Uterus (tissue), 2 donors: ENCODE results near the gene PARD3.

Experiments used
- POLR2A ChIP-seq, 2 donors: fragments of 450-650 bp; IDR thresholded peaks; one replicate each; pipeline ENCODE4 v1.6.1; 2016; ENCODE audit warnings: antibody characterized with exemption in 2 of 2, mild to moderate bottlenecking in 1 of 2, moderate library complexity in 1 of 2
- TF ChIP-seq, protein P1 (sequence below), 4 experiments: fragments of 200-600 bp in 2 of 4; fragments of 450-650 bp in 2 of 4; sonication (generic) in 2 of 4; IDR thresholded peaks; one replicate each; pipeline ENCODE4 v1.5.1; 2016 to 2019; ENCODE audit warnings: antibody characterized with exemption in 4 of 4, mild to moderate bottlenecking in 2 of 4, moderate library complexity in 1 of 4

- TF ChIP-seq, protein P1, sequence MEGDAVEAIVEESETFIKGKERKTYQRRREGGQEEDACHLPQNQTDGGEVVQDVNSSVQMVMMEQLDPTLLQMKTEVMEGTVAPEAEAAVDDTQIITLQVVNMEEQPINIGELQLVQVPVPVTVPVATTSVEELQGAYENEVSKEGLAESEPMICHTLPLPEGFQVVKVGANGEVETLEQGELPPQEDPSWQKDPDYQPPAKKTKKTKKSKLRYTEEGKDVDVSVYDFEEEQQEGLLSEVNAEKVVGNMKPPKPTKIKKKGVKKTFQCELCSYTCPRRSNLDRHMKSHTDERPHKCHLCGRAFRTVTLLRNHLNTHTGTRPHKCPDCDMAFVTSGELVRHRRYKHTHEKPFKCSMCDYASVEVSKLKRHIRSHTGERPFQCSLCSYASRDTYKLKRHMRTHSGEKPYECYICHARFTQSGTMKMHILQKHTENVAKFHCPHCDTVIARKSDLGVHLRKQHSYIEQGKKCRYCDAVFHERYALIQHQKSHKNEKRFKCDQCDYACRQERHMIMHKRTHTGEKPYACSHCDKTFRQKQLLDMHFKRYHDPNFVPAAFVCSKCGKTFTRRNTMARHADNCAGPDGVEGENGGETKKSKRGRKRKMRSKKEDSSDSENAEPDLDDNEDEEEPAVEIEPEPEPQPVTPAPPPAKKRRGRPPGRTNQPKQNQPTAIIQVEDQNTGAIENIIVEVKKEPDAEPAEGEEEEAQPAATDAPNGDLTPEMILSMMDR (IDR thresholded peaks at IDR 0.05), result no peak
- no peak for TF ChIP-seq POLR2A (IDR thresholded peaks at IDR 0.05)
These were observed 683.9 kb downstream of the PARD3 start for GRCh38 chr10:34131152-34131551.
